Thoracic aorta (tissue), 2 donors: ENCODE measurements around the gene ASAP2. TPM values are rescaled to one million over a fixed set of nuclear protein-coding genes. Genes with fewer than 3 reads are reported as not detected.

ENCODE experiments used
- ATAC-seq: fragments of 150-250 bp; one replicate; pipeline ENCODE4 v1.8.0; 2017; ENCODE audit warnings: low read depth; ENCODE audit not compliant: insufficient number of reproducible peaks, low FRiP score
- DNase-seq: peaks from one replicate; pipeline ENCODE4 v3.0.0-alpha.2; 2020; ENCODE audit warnings: low spot score
- H3K27ac ChIP-seq, 2 donors: fragments of 200-600 bp; sonication (generic); 1 replicate in 1 of 2; 2 replicates in 1 of 2; pipeline ENCODE4 v1.5.1; 2016; ENCODE audit warnings: mild to moderate bottlenecking in 2 of 2, moderate library complexity in 2 of 2
- H3K27me3 ChIP-seq: fragments of 200-600 bp; sonication (generic); replicated peaks from 2 replicates; pipeline ENCODE4 v1.6.0; 2016; ENCODE audit warnings: mild to moderate bottlenecking; ENCODE audit not compliant: insufficient read depth
- H3K36me3 ChIP-seq: fragments of 200-600 bp; sonication (generic); one replicate; pipeline ENCODE4 v1.5.1; 2016
- H3K4me1 ChIP-seq, 2 donors: fragments of 200-600 bp; sonication (generic); 1 replicate in 1 of 2; 2 replicates in 1 of 2; pipeline versions ENCODE4 v1.5.1 to v1.6.0; 2016; ENCODE audit warnings: low read depth in 2 of 2, mild to moderate bottlenecking in 1 of 2; ENCODE audit not compliant: control insufficient read depth in 1 of 2
- H3K4me3 ChIP-seq: fragments of 200-600 bp; sonication (generic); 2 replicates; pipeline ENCODE4 v1.5.1; 2016; ENCODE audit warnings: mild to moderate bottlenecking
- H3K9me3 ChIP-seq: fragments of 200-600 bp; sonication (generic); 2 replicates; pipeline ENCODE4 v1.5.1; 2016
- total RNA-seq, 2 donors: library from RNA; depleted of rRNA; stranded (reverse); fragments of >200 nt; gene quantifications; one replicate each; pipeline versions ENCODE4 v1.1.0 to v1.2.3, GENCODE V29; 2016
- TF ChIP-seq, protein P1 (sequence below): fragments of 200-600 bp; sonication (generic); IDR thresholded peaks from one replicate; pipeline ENCODE4 v1.5.1; 2019; ENCODE audit warnings: antibody characterized with exemption

ASAP2 gene
- total RNA-seq, 2 donors from 2014 or later, result 58.1 to 102 TPM

- Histone ChIP-seq H3K4me3 (no peak overlapping the region), H3K4me1 (peaks cover 22 to 41% of the 10 kb centered on the region in 2 donors), H3K27ac (peak overlapping the region; percentile 54 to 80), H3K27me3 (no peaks in the 10 kb centered on the region), H3K9me3 (no peaks in the 10 kb centered on the region), H3K36me3 (peaks cover 22% of the 10 kb centered on the region)
- TF ChIP-seq, protein P1, sequence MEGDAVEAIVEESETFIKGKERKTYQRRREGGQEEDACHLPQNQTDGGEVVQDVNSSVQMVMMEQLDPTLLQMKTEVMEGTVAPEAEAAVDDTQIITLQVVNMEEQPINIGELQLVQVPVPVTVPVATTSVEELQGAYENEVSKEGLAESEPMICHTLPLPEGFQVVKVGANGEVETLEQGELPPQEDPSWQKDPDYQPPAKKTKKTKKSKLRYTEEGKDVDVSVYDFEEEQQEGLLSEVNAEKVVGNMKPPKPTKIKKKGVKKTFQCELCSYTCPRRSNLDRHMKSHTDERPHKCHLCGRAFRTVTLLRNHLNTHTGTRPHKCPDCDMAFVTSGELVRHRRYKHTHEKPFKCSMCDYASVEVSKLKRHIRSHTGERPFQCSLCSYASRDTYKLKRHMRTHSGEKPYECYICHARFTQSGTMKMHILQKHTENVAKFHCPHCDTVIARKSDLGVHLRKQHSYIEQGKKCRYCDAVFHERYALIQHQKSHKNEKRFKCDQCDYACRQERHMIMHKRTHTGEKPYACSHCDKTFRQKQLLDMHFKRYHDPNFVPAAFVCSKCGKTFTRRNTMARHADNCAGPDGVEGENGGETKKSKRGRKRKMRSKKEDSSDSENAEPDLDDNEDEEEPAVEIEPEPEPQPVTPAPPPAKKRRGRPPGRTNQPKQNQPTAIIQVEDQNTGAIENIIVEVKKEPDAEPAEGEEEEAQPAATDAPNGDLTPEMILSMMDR, result no peak
- ATAC-seq (peak; percentile 32), DNase-seq (peak; percentile 26)
Measured at GRCh38 chr2:9378433-9379390, 172.1 kb downstream of the ASAP2 start.

GRCh38 chr2:9379391-9379755 lies 172.8 kb downstream of the ASAP2 start:
- Histone ChIP-seq H3K9me3 (no peaks in the 10 kb centered on the region), H3K27ac (peak overlapping the region; percentile 54 to 80), H3K27me3 (no peaks in the 10 kb centered on the region), H3K4me3 (no peak overlapping the region), H3K4me1 (peaks cover 22 to 41% of the 10 kb centered on the region in 2 donors), H3K36me3 (peaks cover 24% of the 10 kb centered on the region)
- TF ChIP-seq, protein P1, result no peak
- no peak for DNase-seq
- ATAC-seq, result no peak

- Histone ChIP-seq H3K27me3 (no peaks in the 10 kb centered on the region), H3K4me1 (peaks cover 22 to 41% of the 10 kb centered on the region in 2 donors), H3K36me3 (peaks cover 31% of the 10 kb centered on the region), H3K4me3 (no peak overlapping the region), H3K27ac (peak overlapping the region; percentile 49 to 52), H3K9me3 (no peaks in the 10 kb centered on the region)
- ATAC-seq, result peak; percentile 49
- TF ChIP-seq, protein P1, result no peak
- DNase-seq, result peak; percentile 21
Measured at GRCh38 chr2:9380702-9381628, 174.4 kb downstream of the ASAP2 start.

DNA sequence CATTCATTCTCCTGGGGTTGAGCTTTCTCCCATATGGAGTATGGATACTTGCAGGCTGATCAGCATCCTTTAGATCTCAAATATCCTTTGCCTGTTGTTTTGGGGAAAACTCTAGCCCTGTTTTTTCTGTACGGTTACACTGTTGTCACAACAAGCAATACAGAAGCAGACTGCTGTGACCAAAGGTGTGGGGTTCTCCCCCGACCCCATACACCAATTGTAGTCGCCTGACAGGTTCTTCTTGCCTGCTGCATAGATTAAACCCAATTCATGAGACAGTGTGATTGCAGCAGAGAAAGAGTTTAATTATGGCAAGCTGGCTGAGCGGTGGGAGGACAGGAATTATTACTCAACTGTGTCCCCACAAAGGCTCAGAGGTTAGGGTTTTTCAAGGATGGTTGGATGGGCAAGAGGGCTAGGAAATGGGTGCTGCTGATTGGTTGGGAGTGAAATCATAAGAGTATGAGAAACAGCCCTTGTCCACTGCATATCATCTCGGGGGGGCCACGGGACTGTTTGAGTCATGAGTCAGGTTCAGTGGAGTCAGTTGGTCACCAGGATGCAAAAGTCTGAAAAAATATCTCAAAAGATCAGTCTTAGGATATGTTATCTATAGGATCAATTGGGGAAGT lies 176.1 kb downstream of the ASAP2 start:
- TF ChIP-seq, protein P1, result no peak
- Histone ChIP-seq H3K9me3 (no peaks in the 10 kb centered on the region), H3K27me3 (no peaks in the 10 kb centered on the region), H3K4me1 (peaks cover 15 to 36% of the 10 kb centered on the region in 2 donors), H3K36me3 (peaks cover 40% of the 10 kb centered on the region), H3K4me3 (no peak overlapping the region), H3K27ac (no peak overlapping the region)
- ATAC-seq (no peak), DNase-seq (no peak)
